ENCODE results near the gene ZNF565. TPM values are rescaled to one million over a fixed set of nuclear protein-coding genes. Genes with fewer than 3 reads are reported as not detected.
A peak's percentile ranks its signal among the peaks of the same experiment; 100 is the strongest.
"Not testable (repeated sequence)": the region's sequence is repeated elsewhere in the genome, so short reads cannot be mapped to it uniquely, and the experiment has no call there.

The ZNF565 gene
- 3.6 TPM for total RNA-seq
- long read RNA-seq, transcript ZNF565-207 (4 exons, 1,217 nt): minor isoform, 5 of 79 reads
- long read RNA-seq, transcript ZNF565-201 (5 exons, 2,023 nt): major isoform, 14 of 79 reads
- long read RNA-seq, partial matches to known transcripts: 7 of 79 reads
- long read RNA-seq, other reads (novel, unspliced or antisense): 47 of 79 reads

DNA sequence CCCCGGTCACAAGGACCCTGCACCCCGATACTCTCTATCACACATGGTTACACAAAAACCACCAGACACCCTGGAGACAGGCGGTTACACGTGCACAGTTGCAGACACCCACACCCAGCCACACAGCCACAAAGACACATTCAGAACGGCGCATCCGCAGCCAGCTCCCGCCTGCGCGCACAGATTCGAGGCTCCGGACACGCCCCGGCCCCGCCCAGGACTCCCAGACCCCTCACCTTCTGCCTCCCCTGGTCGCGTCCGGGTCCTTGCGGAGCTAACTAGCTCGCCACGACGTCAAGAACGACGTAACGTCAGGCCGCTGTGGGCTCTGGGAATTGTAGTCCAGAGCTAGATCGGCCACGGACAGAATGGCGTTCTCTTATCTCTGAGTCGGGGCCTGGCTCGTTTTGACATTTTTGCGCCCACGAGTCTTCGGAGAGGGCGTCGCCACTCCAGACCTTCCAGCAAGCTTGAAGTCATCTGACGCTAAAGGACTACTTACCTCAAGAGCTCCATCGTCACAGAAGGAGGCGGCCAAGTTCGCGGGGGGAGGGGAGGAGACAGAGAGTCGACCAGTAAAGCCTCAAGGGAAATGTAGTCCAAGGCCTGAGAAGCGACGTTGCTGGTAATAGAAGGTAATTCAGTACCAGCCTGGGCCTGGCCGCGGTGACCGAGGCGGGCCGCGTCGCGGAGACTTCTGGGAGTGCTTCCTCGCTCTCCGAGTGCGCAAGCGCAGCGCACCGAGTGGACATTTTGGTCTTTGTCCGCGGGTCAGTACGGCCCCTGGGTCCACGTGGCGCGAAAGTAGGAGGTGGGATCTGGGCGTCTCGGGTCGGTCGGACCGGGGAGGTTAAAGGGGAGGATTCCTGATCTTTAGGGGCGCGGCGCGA lies at the start of gene ZNF565, which contains the start of gene ZNF146:
ZNF565 (minus strand) TSS at position 280 of the 890 bp plus-strand sequence. CDS start 12,680 bp downstream, outside the sequence.
ZNF146 (plus strand) TSS at position 721 of the 890 bp plus-strand sequence. CDS start 21,335 bp downstream, outside the sequence.
- DNase-seq (ENCODE audit: low spot score): peak; percentile 99

DNA sequence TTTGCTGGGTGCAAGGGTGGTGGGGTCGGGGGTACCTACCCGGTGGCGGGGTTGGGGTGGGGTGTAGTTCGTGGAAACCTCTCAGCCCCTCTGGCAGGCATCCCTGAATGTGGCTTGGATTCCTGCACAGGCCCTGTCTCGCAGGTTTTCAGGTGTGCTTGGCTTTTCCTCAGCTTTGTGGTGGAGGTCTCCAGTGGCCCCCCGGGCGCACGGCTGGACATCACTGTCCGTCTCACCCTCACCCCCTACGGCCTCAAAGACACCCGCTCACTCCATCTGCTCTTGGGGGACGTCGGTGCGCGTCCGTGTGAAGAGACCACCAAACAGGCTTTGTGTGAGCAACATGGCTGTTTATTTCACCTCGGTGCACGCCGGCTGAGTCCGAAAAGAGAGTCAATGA lies 44.7 kb upstream of the ZNF565 start:
- DNase-seq (ENCODE audit: low spot score): no peak

DNA sequence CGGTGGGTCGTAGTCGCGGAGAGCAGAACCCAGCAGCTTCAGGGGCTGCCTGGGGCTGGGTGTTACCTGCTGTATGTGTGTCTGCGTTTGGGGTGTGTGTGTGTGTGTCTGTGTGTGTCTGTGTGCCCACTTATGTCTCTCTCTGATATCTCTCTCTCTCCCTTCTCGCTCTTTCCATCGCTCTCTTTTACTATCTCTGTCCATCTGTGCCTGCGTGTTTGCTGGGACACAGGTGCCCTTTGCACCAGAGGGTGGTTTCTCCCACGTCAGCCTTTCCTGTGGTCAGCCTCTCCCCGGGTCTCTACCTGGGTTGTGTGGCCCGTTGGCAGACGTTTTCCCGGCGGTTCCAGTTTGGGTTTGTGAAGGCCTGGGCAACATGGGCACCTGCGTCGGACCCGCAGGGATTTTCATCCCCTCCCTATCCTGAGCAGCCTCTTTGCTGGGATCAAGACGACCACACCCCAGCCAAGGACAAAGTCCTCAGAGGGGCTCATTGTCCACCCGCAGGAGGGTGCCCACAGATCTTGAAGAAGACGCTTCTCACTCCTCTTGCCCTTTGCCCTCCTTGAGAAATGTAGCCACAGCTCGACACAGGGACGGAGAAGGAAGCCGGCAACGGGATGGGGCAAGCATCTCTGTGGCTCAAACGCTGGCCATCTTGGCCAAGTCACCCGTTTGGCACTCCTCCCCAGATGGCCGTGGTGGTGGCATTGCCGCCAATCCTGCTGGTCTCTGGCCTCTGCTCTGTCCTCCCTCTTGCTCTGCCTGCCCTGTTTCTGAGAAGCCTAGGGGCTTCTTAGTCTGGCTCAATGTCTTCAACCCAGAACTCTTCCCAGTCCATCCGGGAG lies 43.8 kb upstream of the ZNF565 start:
- DNase-seq (ENCODE audit: low spot score): no peak

DNA sequence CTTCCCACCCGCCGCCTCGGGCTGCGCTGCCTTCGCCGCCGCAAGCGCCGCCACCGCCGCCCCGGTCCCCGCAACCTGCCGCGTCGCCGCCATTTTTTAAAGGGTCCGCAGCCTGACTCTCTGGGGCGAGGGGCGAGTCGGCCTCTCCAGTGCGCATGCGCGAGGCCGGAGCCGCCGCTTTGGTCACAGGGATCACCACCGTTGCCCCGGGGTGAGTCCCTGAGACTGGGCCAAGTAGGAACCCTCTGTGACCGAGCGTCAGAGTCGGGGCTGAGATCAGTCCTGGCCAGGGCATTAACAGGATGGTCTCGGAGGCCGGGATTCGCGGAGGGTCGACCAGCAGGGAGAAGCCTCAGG lies 43.0 kb upstream of the ZNF565 start:
- no peak for DNase-seq (ENCODE audit: low spot score)

DNA sequence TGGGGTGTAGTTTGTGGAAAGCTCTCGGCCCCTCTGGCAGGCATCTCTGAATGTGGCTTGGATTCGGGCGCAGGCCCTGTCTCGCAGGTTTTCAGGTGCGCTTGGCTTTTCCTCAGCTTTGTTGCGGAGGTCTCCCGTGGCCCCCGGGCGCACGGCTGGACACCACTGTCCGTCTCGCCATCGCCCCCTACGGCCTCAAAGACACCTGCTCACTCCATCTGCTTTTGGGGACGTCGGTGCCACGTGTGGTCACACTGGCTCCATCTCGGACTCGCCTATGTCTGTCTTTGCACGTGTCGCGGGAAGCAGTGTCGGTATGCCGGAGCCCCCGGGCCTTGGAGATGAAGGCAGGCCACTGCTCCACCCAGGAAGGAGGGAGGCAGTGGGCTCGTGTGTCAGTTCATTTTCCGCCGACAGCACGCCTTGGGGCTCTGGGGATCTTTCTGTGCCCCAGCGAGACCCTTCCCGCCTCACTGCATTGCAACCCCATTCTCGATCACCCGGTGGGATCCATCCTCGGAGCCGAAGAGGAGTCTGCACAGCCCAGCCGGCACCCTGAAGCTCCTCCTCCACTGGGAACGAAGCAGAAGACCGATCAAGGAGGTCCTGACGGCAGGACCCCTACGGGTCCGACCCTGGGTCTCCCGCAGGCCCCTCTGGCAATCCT lies 42.5 kb upstream of the ZNF565 start:
- no peak for DNase-seq (ENCODE audit: low spot score)

DNA sequence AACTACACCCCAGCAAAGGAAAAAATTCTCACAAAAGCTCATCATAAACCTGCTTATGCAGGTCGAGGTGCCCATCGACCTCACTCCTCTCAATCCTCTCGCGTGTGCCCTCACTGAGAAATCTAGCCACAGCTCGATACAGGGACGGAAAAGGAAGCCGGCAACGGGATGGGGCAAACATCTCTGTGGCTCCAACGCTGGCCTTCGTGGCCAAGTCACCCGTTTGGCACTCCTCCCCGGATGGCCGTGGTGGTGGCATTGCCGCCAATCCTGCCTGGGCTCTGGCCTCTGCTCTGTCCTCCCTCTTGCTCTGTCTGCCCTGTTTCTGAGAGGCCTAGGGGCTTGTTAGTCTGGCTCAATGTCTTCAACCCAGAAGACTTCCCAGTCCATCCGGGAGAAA lies 41.6 kb upstream of the ZNF565 start:
- DNase-seq (ENCODE audit: low spot score): no peak

DNA sequence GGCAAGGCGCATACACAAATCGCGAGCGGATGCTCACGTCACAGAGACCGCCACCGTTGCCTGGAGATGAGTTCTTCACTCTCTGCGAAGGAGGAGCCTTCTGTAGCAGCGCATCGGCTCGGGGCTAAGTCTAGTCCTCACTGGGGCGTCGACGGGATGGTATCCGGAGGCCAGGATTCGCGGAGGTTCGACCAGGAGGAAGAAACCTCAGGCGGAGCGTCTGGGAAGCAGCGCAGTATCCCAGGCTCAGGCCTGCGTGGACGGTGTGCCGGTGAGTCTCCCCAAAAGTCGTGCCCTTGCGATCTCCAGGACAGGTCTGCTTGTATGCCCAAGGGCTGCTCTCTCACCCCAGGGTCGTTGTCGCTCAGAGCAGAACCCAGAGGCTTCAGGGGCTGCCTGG lies 40.9 kb upstream of the ZNF565 start:
- DNase-seq (ENCODE audit: low spot score): no peak

DNA sequence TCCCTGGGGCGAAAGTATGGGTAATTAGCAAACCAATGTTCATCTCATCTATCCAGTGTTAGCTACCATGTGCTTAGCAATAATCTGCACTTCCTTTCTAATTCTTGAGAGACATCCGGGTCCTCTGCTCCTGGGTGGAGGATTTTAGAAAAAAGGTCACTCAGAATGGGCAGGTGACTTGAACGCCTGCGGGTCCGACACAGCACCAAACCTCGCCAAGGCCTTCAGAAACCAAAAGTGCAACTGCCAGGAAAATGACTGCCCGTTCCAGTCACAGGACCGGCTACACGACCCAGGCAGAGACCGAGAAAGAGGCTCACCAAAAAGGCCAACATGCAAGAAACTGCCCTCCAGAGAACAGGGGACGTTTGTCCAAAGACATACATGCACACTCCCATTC lies 40.4 kb upstream of the ZNF565 start:
- DNase-seq (ENCODE audit: low spot score): no peak

DNA sequence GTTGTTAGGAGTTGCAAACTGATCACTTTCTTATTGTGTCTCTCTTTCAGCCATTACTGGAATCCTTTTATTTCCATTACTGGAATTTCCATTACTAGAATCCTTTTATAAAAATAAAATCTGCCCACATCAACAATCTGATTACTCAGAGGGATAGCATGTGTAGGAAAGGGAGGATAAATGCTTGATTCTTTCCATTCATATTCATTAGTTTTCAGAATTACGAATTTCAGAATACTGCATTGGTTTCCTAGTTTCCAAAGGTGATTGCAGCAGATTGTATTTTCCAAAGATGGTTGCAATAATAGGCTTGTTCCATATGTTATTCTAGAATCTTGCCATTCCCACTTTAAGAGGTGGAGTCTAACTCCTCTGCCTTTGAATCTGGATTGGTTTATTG lies 37.6 kb upstream of the ZNF565 start:
- no peak for DNase-seq (ENCODE audit: low spot score)

DNA sequence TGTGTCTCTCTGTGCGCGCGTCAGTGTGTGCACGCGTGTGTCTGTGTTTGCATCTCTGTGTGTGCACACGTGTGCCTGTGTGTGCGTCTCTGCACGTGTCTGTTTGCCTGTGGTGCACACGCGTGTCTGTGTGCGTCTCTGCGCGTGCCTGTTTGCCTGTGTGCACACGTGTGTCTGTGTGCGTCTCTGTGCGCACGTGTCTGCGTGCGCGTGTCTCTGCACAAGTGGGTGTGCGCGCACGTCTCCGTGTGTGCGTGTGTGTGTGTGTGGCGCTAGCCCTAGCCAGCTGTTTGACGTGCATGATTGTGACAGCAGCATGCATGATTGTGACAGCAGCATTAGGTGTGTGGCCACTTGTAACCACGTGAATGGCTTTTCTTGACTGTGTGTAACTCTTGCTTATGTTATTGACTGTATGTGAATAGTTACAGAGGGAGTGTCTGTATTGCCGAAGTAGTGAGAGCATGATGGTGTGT lies 31.6 kb upstream of the ZNF565 start:
- no peak for DNase-seq (ENCODE audit: low spot score)

DNA sequence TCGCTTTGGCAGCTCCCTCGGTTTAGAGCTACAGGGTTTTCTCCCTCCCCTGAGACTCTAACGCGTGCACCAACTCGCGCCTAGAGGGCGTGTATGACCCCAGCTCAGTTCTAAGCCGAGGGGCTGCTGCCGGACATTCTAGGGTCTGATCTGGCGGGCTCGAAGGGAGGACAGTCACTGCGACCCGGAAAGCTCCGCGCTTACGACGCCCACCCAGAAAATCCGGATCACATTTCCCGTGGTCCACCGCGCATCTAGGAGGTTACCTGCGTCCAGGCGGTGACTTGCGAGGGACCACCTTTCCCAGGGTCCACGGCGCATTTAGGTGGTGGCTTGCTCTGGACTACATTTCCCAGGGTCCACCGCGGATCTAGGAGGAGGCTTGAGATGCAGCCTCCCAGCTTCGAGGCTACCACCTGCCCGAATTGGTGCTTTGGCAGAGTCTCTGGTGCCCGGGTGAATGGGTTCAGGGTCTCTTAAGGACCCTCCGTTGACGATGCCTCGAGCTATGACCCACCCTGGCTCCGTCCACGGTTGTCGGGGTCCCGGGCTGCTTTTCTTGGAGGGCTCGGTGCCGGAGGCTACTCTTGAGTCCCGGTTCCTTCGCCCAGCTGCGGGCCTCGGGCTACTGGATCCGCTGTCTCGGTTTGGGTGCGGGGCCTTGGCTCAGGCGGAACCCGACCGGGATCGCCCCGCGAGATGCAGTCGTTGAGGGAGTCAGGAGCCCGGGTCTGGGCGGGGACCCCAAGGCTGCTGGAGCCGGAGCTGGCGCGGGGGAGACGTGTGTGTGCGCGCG lies 30.9 kb upstream of the ZNF565 start:
- no peak for DNase-seq (ENCODE audit: low spot score)

DNA sequence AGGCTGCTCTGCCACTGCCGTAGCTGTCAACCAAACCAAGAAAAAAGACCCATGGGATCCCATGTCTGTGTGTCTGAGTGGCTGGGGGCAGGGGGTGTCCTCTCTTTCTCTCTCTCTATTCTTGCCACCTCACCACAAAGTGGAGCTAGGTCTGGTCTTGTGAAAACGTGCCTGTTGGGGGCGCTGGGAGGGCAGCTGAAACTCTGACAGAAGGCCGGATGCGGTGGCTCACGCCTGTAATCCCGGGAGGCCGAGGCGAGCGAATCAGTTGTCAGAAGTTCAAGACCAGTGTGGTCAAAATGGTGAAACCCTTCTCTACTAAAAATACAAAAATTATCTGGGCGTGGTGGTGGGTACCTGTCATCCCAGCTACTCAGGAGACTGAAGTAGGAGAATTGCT lies 29.6 kb upstream of the ZNF565 start:
- no peak for DNase-seq (ENCODE audit: low spot score)

DNA sequence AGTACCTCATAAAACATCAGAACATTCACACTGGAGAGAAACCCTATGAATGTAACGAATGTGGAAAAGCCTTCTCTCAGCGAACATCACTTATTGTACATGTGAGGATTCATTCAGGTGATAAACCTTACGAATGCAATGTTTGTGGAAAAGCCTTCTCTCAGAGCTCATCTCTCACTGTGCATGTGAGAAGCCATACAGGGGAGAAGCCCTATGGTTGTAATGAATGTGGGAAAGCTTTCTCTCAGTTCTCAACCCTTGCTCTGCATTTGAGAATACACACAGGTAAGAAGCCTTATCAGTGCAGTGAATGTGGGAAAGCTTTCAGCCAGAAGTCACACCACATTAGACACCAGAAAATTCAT lies 22.5 kb upstream of the ZNF565 start:
- no peak for DNase-seq (ENCODE audit: low spot score)

DNA sequence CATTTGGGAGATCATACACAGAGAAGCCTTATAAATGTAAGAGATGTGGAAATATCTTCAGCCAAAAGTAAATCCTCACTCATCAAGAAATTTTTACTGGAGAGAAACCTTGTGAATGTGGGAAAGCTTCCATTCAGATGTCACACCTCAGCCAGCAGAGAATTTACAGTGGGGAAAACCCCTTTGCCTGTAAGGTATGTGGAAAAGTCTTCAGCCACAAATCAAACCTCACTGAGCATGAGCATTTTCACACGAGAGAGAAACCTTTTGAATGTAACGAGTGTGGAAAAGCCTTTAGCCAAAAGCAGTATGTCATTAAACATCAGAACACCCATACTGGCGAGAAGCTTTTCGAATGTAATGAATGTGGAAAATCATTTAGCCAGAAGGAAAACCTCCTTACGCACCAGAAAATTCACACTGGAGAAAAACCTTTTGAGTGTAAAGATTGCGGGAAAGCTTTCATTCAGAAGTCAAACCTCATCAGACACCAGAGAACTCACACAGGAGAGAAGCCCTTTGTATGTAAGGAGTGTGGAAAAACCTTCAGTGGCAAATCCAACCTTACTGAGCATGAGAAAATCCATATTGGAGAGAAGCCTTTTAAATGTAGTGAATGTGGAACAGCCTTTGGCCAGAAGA lies 22.0 kb upstream of the ZNF565 start:
- no peak for DNase-seq (ENCODE audit: low spot score)

DNA sequence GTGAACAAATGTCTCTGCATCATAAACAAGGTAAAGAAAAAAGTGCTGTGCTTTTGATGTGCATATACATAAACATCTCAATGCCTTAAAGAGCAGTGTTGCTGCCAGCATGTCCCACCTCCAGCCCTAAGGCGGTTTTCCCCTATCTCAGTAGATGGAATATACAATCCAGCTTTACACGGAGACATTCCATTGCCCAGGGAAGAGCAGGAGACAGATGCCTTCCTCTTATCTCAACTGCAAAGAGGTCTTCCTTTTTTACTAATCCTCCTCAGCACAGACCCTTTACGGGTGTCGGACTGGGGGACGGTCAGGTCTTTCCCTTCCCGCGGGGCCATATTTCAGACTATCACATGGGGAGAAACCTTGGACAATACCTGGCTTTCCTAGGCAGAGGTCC lies 19.2 kb upstream of the ZNF565 start:
- DNase-seq (ENCODE audit: low spot score): not testable (repeated sequence)

DNA sequence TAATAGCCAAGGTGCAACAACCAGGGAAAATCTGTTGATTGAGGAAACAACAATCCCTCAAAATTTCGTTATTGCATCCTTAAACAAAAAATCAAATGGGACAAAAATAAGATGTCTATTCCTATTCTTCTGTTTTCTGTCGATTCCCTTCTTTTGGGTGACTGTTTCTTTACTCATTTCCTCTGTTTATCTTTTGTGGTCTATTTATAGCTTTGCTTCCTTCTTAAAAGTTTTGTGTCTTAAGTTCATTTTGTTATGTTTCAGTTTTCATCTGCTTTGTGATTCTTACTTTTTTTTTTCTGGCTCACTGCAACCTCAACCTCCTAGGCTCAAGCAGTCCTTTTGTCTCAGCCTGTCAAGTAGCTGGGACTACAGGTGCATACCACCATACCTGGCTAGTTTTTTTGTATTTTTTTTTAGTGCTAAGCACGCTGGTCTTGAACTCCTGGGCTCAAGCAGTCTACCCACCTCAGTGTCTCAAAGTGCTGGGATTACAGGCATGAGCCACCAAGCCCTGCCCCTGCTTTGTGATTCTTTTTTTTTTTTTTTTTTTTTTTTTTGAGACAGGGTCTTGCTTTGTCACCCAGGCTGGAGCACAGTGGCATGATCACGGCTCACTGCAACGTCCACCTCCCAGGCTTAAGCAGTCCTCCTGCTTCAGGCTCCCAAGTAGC lies 10.9 kb upstream of the ZNF565 start:
- DNase-seq (ENCODE audit: low spot score): no peak

DNA sequence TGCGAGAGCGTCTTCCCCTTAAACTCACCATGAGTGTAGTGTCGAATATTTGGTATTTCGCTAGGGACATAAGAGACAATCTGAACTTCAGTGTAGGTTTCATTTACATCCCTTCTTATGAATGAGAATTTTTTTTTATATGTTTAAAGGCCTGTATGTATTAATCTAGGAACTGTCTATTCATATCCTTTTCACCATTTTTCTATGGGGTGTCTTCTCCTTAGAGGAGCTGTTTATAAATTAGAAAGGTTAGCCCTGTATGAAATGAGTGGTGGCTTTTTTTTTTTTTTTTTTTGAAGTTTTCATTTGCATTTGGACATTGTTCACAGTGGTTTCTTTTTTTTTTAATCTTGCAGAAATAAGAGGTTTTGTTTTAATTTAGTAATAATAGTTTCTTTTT lies 8.0 kb upstream of the ZNF565 start:
- DNase-seq (ENCODE audit: low spot score): no peak

DNA sequence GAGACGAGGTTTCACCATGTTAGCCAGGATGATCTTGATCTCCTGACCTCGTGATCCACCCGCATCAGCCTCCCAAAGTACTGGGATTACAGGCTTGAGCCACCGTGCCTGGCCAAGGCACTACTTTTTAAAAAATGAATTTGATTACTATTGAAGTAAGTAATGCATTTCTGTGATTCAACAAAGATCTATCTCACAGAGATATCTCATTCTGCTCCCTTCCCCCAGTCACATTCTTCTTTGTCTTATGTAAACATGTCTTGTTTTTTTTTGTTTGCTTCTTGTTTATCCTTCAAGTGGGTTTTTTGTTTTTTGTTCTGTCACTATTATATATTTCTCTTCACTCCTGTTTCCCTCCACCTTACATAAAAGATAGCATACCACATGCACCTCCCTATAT lies 7.0 kb upstream of the ZNF565 start:
- DNase-seq (ENCODE audit: low spot score): no peak
